Motor neuron (in vitro differentiated cells): ENCODE results near the gene ATOX1. TPM values are rescaled to one million over a fixed set of nuclear protein-coding genes. Genes with fewer than 3 reads are reported as not detected.
A peak's percentile ranks its signal among the peaks of the same experiment; 100 is the strongest.
"Not testable (repeated sequence)": the region's sequence is repeated elsewhere in the genome, so short reads cannot be mapped to it uniquely, and the experiment has no call there.

Source experiments
- ATAC-seq, 8 experiments: fragments of 200-7000 bp; cut with Tn5 transposase; replicated peaks in 6 of 8; 2 replicates each; pipeline ENCODE4 v1.8.0; 2021; ENCODE audit warnings: mild to moderate bottlenecking in 8 of 8, moderate library complexity in 8 of 8
- H3K27ac ChIP-seq, 2 donors: fragments of 250-450 bp; sonication (Bioruptor Pico); 2 replicates each; pipeline ENCODE4 v1.9.0; 2021; ENCODE audit warnings: antibody characterized with exemption in 2 of 2, mild to moderate bottlenecking in 2 of 2, moderate library complexity in 1 of 2
- H3K4me1 ChIP-seq, 2 donors: fragments of 250-450 bp; sonication (Bioruptor Pico); replicated peaks in 1 of 2; 2 replicates each; pipeline ENCODE4 v1.6.1; 2021; ENCODE audit warnings: antibody characterized with exemption in 2 of 2, mild to moderate bottlenecking in 2 of 2, moderate library complexity in 1 of 2
- H3K4me3 ChIP-seq, 5 donors: fragments of 250-450 bp; sonication (Bioruptor Pico); 2 replicates each; pipeline ENCODE4 v1.9.0; 2021; ENCODE audit warnings: antibody characterized with exemption in 5 of 5, mild to moderate bottlenecking in 5 of 5, moderate library complexity in 4 of 5
- WGBS, 10 experiments: fragments of 450-650 bp; shearing (Covaris generic); methylation state at CpG; one replicate each; pipeline ENCODE4 v1.0.0; 2022; 5-methylcytosine and 5-hydroxymethylcytosine counted together
- in situ Hi-C, 9 experiments: fragments of 400-800 bp; cut with MboI; loops; one replicate each; pipeline ENCODE4 v1.15.0; 2021; ENCODE audit warnings: low sequenced_read_pairs in 9 of 9, low pct_unique_long_range_greater_than_20kb in 2 of 9; ENCODE audit not compliant: unreplicated experiment in 9 of 9
- total RNA-seq, 8 experiments: library from RNA; unstranded; fragments of 300-600 nt; gene quantifications; 2 replicates each; pipeline versions ENCODE4 v1.2.3 to v1.2.4, GENCODE V29; 2022

The ATOX1 gene
- total RNA-seq, 8 experiments from 2014 or later, result 112 to 346 (median 130) TPM

- no peak overlapping the region for H3K27ac ChIP-seq
- ATAC-seq, result no peak
- 18 to 92% (median 52%) methylated on average over 3 to 6 of the region's 9 CpGs; no CpG with 5 or more reads in 1 of the 10 experiments for WGBS, 10 experiments
- in situ Hi-C loops, result no loop called here
- peaks cover 5 to 8% of the 10 kb centered on the region in 2 donors for H3K4me1 ChIP-seq
- H3K4me3 ChIP-seq, result no peak overlapping the region
Measured at GRCh38 chr5:151738125-151738848, 20.1 kb downstream of the ATOX1 start.

- ATAC-seq, result no peak
- 33 to 100% (median 80%) methylated on average over 1 to 2 of the region's 3 CpGs; no CpG with 5 or more reads in 2 of the 10 experiments for WGBS, 10 experiments
- no peak overlapping the region for H3K4me3 ChIP-seq
- in situ Hi-C loops, result no loop called here
- H3K4me1 ChIP-seq, result peaks cover 5 to 8% of the 10 kb centered on the region in 2 donors
- H3K27ac ChIP-seq, result no peak overlapping the region
Measured at GRCh38 chr5:151737431-151737830, 21.0 kb downstream of the ATOX1 start.

GRCh38 chr5:151735646-151736045 is 22.8 kb downstream of the ATOX1 start:
- Histone ChIP-seq H3K27ac (no peak overlapping the region), H3K4me1 (peaks cover 5 to 6% of the 10 kb centered on the region in 2 donors), H3K4me3 (no peak overlapping the region)
- 80 to 100% (median 82%) methylated on average over 1 of the region's 1 CpG; no CpG with 5 or more reads in 6 of the 10 experiments for WGBS, 10 experiments
- ATAC-seq, result no peak
- in situ Hi-C loops, result no loop called here

GRCh38 chr5:151734064-151734408 is 24.4 kb downstream of the ATOX1 start:
- Histone ChIP-seq H3K27ac (no peak overlapping the region), H3K4me1 (no peaks in the 10 kb centered on the region), H3K4me3 (no peak overlapping the region)
- no peak for ATAC-seq
- in situ Hi-C loops, result no loop called here
- 50 to 100% (median 92%) methylated on average over 2 to 3 of the region's 3 CpGs; no CpG with 5 or more reads in 5 of the 10 experiments for WGBS, 10 experiments

GRCh38 chr5:151733358-151734063 is 24.9 kb downstream of the ATOX1 start:
- no peak overlapping the region for H3K27ac ChIP-seq
- in situ Hi-C loops, result no loop called here
- 0 to 100% (median 95%) methylated on average over 1 to 9 of the region's 9 CpGs; no CpG with 5 or more reads in 1 of the 10 experiments for WGBS, 10 experiments
- ATAC-seq, result peak in 3 of 8 experiments; percentile 67 to 89 (median 82)
- H3K4me1 ChIP-seq, result no peaks in the 10 kb centered on the region
- H3K4me3 ChIP-seq, result no peak overlapping the region

- ATAC-seq, result no peak
- no peak overlapping the region for H3K27ac ChIP-seq
- H3K4me1 ChIP-seq, result peaks cover 0 to 8% of the 10 kb centered on the region in 2 donors
- 60 to 100% (median 89%) methylated on average over 1 to 7 of the region's 7 CpGs for WGBS, 10 experiments
- in situ Hi-C loops, result no loop called here
- H3K4me3 ChIP-seq, result no peak overlapping the region
Measured at GRCh38 chr5:151730381-151730780, 28.1 kb downstream of the ATOX1 start.

- H3K27ac ChIP-seq, in situ Hi-C loops, H3K4me1 ChIP-seq, H3K4me3 ChIP-seq, ATAC-seq: not testable (repeated sequence)
- 25 to 100% (median 72%) methylated on average over 1 to 5 of the region's 5 CpGs; no CpG with 5 or more reads in 2 of the 10 experiments for WGBS, 10 experiments
Measured at GRCh38 chr5:151729597-151729996, 28.8 kb downstream of the ATOX1 start.

- H3K4me3 ChIP-seq, result no peak overlapping the region
- in situ Hi-C loops, result no loop called here
- no peak overlapping the region for H3K27ac ChIP-seq
- H3K4me1 ChIP-seq, result peaks cover 0 to 8% of the 10 kb centered on the region in 2 donors
- ATAC-seq, result no peak
- WGBS, 10 experiments, result 38 to 100% (median 100%) methylated on average over 1 to 2 of the region's 2 CpGs; no CpG with 5 or more reads in 5 of the 10 experiments
Measured at GRCh38 chr5:151724360-151724759, 34.1 kb downstream of the ATOX1 start.

- Histone ChIP-seq H3K4me3 (no peak overlapping the region), H3K27ac (no peak overlapping the region), H3K4me1 (peaks cover 0 to 8% of the 10 kb centered on the region in 2 donors)
- ATAC-seq, result no peak
- in situ Hi-C loops, result no loop called here
Measured at GRCh38 chr5:151722546-151722945, 35.9 kb downstream of the ATOX1 start.

- ATAC-seq, result no peak
- Histone ChIP-seq H3K4me3 (no peak overlapping the region), H3K27ac (no peak overlapping the region), H3K4me1 (peaks cover 0 to 8% of the 10 kb centered on the region in 2 donors)
- in situ Hi-C loops, result no loop called here
Measured at GRCh38 chr5:151721812-151722391, 36.5 kb downstream of the ATOX1 start.

- H3K4me3 ChIP-seq, result no peak overlapping the region
- WGBS, 10 experiments, result 59 to 100% (median 85%) methylated on average over 1 to 3 of the region's 3 CpGs; no CpG with 5 or more reads in 3 of the 10 experiments
- ATAC-seq, result peak in 3 of 8 experiments; percentile 29 to 70 (median 39)
- no peak overlapping the region for H3K27ac ChIP-seq
- peaks cover 0 to 4% of the 10 kb centered on the region in 2 donors for H3K4me1 ChIP-seq
- in situ Hi-C loops, result no loop called here
Measured at GRCh38 chr5:151721087-151721646, 37.3 kb downstream of the ATOX1 start.

- Histone ChIP-seq H3K27ac (no peak overlapping the region), H3K4me1 (no peaks in the 10 kb centered on the region), H3K4me3 (no peak overlapping the region)
- in situ Hi-C loops, result no loop called here
- ATAC-seq, result no peak
- WGBS, 10 experiments, result 57 to 90% (median 82%) methylated on average over 1 to 2 of the region's 2 CpGs; no CpG with 5 or more reads in 4 of the 10 experiments
Measured at GRCh38 chr5:151720215-151720614, 38.2 kb downstream of the ATOX1 start.
